Endothelial cell (in vitro differentiated cells): ENCODE measurements around the gene ARHGEF4. TPM values are rescaled to one million over a fixed set of nuclear protein-coding genes. Genes with fewer than 3 reads are reported as not detected.

Experiments used
- DNase-seq: peaks from one replicate; pipeline ENCODE4 v3.0.0; 2021; ENCODE audit warnings: low spot score
- H3K27ac Mint-ChIP-seq: one replicate; pipeline ENCODE4 v1.8.0; 2021; ENCODE audit warnings: mixed read lengths, inconsistent platforms; ENCODE audit not compliant: unreplicated experiment
- H3K27me3 Mint-ChIP-seq: one replicate; pipeline ENCODE4 v1.8.0; 2021; ENCODE audit warnings: mild to moderate bottlenecking, moderate library complexity, mixed read lengths, inconsistent platforms; ENCODE audit not compliant: unreplicated experiment
- H3K36me3 Mint-ChIP-seq: one replicate; pipeline ENCODE4 v1.8.0; 2021; ENCODE audit warnings: mild to moderate bottlenecking, low read depth, mixed read lengths, inconsistent platforms; ENCODE audit not compliant: unreplicated experiment
- H3K4me1 Mint-ChIP-seq: one replicate; pipeline ENCODE4 v1.8.0; 2021; ENCODE audit warnings: mild to moderate bottlenecking, mixed read lengths, inconsistent platforms; ENCODE audit not compliant: unreplicated experiment
- H3K4me3 Mint-ChIP-seq: one replicate; pipeline ENCODE4 v1.8.0; 2021; ENCODE audit warnings: mild to moderate bottlenecking, mixed read lengths, inconsistent platforms; ENCODE audit not compliant: unreplicated experiment
- H3K9me3 Mint-ChIP-seq: one replicate; pipeline ENCODE4 v1.8.0; 2021; ENCODE audit warnings: mixed read lengths, inconsistent platforms; ENCODE audit not compliant: unreplicated experiment
- total RNA-seq: library from RNA; stranded (reverse); fragmentation: NEBNext Ultra II Directional; extraction: Animal tissue kit (Norgen Biotek cat#: 25700); gene quantifications from one replicate; pipeline ENCODE4 v1.2.1, GENCODE V29; 2021; ENCODE audit not compliant: unreplicated experiment
- TF ChIP-seq, protein P1 (sequence below): fragments of 200-600 bp; sonication (generic); IDR thresholded peaks from one replicate; pipeline ENCODE4 v1.5.0; 2021; ENCODE audit warnings: antibody characterized with exemption; ENCODE audit not compliant: unreplicated experiment

ARHGEF4 gene
- total RNA-seq, 1 donor from 2014 or later, result 10.3 TPM

DNA sequence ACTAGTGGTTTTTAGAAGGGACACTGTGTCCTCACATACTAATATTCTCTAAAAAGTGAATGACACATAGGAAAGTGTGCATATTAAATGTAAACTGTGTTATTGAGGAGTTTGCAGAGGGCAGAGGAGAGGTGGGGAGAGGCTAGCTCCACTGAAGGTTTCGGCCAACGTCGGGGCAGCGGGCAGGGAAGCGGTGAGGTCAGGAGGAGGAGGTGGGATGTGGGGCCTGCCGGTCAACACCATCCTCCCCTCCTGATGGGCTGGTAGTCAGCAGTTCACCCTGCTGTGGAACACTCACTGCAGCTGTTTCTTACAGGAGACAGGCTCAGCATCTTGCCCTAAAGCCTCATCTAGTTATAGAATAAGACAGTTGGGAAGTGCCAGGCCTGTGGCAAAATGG lies 74.2 kb downstream of the ARHGEF4 start:
- no peaks in the 10 kb centered on the region for H3K36me3 Mint-ChIP-seq
- no peaks in the 10 kb centered on the region for H3K9me3 Mint-ChIP-seq
- H3K4me3 Mint-ChIP-seq, result no peak overlapping the region
- TF ChIP-seq, protein P1, sequence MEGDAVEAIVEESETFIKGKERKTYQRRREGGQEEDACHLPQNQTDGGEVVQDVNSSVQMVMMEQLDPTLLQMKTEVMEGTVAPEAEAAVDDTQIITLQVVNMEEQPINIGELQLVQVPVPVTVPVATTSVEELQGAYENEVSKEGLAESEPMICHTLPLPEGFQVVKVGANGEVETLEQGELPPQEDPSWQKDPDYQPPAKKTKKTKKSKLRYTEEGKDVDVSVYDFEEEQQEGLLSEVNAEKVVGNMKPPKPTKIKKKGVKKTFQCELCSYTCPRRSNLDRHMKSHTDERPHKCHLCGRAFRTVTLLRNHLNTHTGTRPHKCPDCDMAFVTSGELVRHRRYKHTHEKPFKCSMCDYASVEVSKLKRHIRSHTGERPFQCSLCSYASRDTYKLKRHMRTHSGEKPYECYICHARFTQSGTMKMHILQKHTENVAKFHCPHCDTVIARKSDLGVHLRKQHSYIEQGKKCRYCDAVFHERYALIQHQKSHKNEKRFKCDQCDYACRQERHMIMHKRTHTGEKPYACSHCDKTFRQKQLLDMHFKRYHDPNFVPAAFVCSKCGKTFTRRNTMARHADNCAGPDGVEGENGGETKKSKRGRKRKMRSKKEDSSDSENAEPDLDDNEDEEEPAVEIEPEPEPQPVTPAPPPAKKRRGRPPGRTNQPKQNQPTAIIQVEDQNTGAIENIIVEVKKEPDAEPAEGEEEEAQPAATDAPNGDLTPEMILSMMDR, result no peak
- H3K4me1 Mint-ChIP-seq, result no peaks in the 10 kb centered on the region
- H3K27me3 Mint-ChIP-seq, result peaks cover 9% of the 10 kb centered on the region
- H3K27ac Mint-ChIP-seq, result no peak overlapping the region
- no peak for DNase-seq

DNA sequence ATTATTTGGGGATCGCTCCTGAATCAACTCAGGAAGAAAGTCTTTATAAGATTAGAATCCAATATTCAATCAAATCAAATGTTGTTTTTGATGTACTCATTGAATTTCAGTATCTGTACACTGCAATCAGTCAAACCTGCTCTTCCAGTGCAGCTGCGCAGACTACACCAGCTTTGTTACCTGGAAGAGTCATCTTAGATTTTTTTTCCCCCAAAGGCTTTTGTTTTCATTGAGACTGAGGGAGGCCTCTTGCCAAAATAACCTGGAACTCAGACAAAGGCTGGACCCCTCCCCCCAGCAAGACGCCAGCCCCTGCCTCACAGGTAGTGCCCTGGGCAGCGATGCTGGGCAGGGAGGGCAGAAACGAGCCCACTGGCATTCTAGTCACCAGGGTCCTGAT lies 74.8 kb downstream of the ARHGEF4 start:
- Mint-ChIP-seq H3K36me3 (no peaks in the 10 kb centered on the region), H3K4me3 (no peak overlapping the region)
- DNase-seq, result no peak

DNA sequence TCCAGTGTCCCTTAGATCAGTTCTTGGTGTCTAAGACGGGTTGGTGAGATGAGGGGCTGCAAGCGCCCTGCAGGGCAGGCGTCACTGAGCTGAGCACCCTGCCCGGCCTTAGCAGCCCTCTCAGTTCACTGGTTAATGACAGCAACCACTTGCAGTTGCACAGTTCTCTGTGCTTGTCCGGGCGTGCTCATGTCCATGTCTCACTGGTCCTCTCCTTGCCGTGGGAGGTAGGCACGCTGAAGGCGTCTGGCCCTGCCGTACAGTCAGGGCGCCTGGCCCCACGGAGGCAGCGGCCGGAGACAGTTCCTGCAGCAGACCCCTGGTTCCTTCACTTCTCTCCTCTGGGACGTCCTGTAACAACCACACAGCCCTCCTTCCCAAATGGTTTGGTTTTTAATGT lies 75.3 kb downstream of the ARHGEF4 start:
- TF ChIP-seq, protein P1, result no peak
- H3K27me3 Mint-ChIP-seq, result peaks cover 9% of the 10 kb centered on the region
- DNase-seq, result no peak
- no peak overlapping the region for H3K27ac Mint-ChIP-seq
- H3K4me1 Mint-ChIP-seq, result no peaks in the 10 kb centered on the region
- H3K9me3 Mint-ChIP-seq, result no peaks in the 10 kb centered on the region
- H3K36me3 Mint-ChIP-seq, result no peaks in the 10 kb centered on the region
- no peak overlapping the region for H3K4me3 Mint-ChIP-seq

More for the DNA sequence above, 74.8 kb downstream of the ARHGEF4 start:
- Mint-ChIP-seq H3K9me3 (no peaks in the 10 kb centered on the region), H3K27ac (no peak overlapping the region), H3K27me3 (peaks cover 9% of the 10 kb centered on the region), H3K4me1 (no peaks in the 10 kb centered on the region)
- TF ChIP-seq, protein P1, result no peak

DNA sequence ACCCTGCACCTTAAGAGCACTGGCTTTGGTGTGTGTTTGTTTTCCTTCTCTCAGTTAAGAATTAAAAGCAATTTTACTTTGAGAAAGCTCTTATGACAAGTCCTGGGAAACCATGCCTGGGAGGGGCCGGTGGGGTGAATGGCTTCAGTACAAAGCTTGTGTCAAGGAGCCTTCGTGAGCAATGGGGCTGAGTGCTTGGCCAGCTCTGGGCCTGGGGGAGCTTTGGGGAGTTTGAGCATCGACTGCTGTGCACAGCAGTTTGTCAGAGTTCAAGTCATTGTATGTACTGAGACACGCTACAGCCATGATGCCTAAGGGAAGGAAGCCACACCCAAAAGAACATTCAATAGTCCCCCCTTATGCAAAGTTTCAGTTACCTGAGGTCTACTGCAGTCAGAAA lies 75.8 kb downstream of the ARHGEF4 start:
- H3K27ac Mint-ChIP-seq, result no peak overlapping the region
- H3K4me3 Mint-ChIP-seq, result no peak overlapping the region
- H3K36me3 Mint-ChIP-seq, result no peaks in the 10 kb centered on the region
- no peak for DNase-seq
- no peaks in the 10 kb centered on the region for H3K9me3 Mint-ChIP-seq
- TF ChIP-seq, protein P1, result no peak
- H3K27me3 Mint-ChIP-seq, result peaks cover 9% of the 10 kb centered on the region
- no peaks in the 10 kb centered on the region for H3K4me1 Mint-ChIP-seq

DNA sequence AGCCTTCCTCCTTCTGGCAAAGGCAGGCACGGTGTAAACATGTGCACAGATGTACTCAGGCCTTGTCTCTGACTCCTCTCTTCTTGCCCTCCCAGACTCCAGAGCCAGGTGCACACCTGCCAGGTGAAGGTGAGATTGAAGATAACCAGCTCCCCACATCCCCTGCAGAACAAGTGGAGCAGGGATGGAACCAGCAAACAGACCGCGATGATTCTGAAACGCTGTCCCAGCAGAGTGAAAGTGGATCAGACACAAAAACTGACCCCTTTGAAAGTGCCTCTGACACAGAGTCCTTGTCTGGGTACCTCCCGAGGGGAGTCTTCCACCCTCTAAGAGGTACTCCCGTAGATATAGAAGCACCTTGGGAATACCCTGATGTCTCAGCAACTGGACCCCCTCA lies 77.2 kb downstream of the ARHGEF4 start:
- no peaks in the 10 kb centered on the region for H3K36me3 Mint-ChIP-seq
- no peak overlapping the region for H3K27ac Mint-ChIP-seq
- no peaks in the 10 kb centered on the region for H3K9me3 Mint-ChIP-seq
- DNase-seq, result no peak
- TF ChIP-seq, protein P1, result no peak
- H3K4me1 Mint-ChIP-seq, result no peaks in the 10 kb centered on the region
- peaks cover 12% of the 10 kb centered on the region for H3K27me3 Mint-ChIP-seq
- H3K4me3 Mint-ChIP-seq, result no peak overlapping the region
